ENCODE measurements around the gene LENG1.
A peak's percentile ranks its signal among the peaks of the same experiment; 100 is the strongest.
"Not testable (repeated sequence)": the region's sequence is repeated elsewhere in the genome, so short reads cannot be mapped to it uniquely, and the experiment has no call there.

The LENG1 gene

DNA sequence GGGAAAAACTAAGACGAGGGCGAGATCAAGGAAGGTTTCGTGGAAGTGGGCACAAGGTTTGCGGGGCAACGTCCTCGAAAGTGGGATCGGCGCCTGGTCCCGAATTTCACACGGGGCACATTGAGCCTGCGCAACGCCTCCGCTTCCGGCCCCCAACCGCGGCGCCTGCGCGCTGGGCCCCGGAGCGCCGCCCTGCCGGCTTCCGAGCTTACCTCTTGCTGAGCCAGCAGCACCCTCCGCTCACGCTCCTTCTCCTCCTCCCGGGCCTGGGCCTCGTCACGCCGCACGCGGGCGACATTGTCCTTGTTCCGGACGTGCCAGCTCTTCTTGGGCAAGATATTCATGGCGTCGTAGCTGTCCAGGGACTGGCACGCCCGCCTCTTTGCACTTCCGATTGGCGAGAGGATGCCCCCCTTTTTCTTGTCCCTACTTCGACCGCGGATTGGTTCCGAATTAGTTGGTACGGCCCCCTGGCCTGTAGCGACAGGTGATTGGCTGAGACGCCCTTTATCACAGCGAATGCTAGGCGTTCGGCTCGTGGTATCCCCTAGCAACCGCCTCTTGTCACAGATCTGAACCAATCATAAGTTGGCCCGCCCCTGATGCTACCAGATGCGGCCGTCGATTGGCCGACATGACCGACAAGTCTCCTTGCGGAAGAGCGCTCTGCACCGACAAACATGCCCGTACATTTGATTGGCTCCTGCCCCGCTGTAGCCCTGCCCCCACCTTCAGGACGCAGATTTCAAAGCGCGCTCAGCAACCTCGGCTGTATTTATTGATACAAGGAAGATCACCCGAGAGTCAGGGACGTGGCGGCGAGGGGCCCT is at the start of gene LENG1:
Gene LENG1 (minus strand): TSS at position 370 of the 830 bp plus-strand sequence. CDS start 26 bp downstream, at position 344.
- FAIRE-seq: peak; percentile 100

DNA sequence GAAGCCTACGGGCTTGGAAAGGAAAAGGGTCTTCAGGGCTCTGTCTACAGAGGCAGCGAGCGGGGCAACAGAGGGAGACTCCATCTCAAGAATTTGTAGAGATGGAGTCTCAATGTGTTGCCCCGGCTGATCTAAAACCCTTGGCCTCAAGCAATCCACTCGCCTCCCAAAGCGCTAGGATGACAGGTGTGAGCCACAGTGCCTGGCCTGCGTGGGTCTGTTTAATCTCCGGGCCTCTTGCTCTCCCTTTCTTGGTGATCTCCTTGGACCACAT is 49.2 kb upstream of the LENG1 start:
- no peak for FAIRE-seq

- FAIRE-seq: no peak
These were observed 48.7 kb upstream of the LENG1 start for GRCh38 chr19:54207983-54208783.

DNA sequence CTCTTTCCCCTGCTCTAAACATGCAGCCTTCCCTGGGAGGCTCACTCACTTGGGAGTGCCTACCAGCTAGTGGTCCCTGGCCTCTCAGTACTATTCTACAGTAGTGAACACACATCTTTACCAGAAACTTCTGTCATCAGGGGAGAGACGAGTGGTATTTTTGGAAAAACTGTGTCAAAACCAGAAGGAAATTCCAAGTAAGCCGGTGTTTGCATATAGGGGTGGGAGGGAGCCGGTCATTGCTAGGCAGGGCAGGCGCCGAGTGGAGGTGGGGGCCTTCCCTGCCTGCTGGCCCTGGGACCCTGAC is 48.1 kb upstream of the LENG1 start:
- no peak for FAIRE-seq

GRCh38 chr19:54207193-54207592 is 47.7 kb upstream of the LENG1 start:
- not testable (repeated sequence) for FAIRE-seq

GRCh38 chr19:54206831-54207177 is 47.3 kb upstream of the LENG1 start:
- no peak for FAIRE-seq

DNA sequence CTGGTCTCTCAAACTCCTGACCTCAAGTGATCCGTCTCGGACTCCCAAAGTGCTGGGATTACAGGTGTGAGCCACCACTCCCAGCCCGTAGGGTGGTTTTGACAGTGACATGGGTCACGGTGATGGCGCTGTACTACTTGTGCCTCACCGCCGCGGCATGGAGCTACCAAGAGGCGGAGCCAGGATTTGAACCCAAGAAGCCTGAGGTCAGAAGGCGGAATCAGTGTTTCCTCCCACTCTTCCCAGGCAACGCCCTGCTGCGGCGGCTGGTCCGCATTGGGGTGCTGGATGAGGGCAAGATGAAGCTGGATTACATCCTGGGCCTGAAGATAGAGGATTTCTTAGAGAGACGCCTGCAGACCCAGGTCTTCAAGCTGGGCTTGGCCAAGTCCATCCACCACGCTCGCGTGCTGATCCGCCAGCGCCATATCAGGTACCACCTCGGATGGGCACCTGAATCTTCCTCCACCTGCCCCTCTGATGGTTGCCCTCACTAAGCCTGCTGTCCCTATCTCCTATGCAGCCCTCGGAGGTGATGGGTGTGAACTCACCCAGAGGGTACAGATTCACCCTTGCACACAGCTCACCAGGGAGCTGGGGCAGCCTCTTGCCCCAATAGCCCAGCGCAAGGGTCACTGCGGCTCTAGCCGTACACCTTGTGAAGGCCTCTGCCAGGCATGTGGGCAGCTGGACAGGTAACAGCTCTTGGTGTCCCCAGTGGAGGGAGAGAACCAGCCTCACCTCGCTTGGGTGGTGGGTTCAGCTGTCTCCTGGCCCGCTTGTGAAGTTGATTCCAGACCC is 46.7 kb upstream of the LENG1 start:
- no peak for FAIRE-seq

GRCh38 chr19:54204767-54205468 is 45.4 kb upstream of the LENG1 start:
- no peak for FAIRE-seq

- no peak for FAIRE-seq
These were observed 43.7 kb upstream of the LENG1 start for GRCh38 chr19:54203151-54203611.

DNA sequence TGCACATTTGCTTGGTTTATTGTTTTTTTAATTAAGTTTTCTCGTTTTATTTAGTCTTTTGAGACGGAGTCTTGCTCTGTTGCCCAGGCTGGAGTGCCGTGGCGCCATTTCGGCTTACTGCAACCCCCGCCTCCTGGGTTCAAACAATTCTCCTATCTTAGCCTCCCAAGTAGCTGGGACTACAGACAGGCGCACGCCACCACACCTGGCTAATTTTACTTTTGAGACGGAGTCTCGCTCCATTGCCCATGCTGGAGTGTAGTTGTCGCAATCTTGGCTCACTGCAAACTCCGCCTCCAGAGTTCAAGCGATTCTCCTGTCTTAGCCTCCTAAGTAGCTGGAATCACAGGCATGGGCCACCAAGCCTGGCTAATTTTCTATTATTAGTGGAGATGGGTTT is 42.5 kb upstream of the LENG1 start:
- FAIRE-seq: no peak

- FAIRE-seq: no peak
These were observed 41.7 kb upstream of the LENG1 start for GRCh38 chr19:54201172-54201701.

DNA sequence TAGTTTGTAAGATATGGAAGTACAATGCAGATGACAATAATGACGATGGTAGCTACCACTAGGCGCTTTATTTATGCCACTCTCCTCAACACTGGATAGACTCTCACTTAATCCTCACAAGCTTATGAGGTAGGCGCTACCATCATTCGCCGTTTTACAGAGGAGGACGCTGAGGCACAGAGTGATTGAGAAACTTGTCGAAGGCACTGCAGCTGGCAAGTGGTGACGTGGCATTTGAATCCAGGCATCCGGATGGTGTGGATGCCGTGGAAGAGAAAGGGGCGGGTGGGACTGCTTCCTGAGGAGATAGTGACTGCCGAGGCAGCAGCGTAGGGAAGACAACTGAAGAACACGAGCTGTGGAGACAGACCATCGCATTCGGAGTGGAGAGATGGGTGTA is 39.9 kb upstream of the LENG1 start:
- no peak for FAIRE-seq

- no peak for FAIRE-seq
These were observed 37.6 kb upstream of the LENG1 start for GRCh38 chr19:54197121-54197520.

GRCh38 chr19:54196536-54196935 is 37.0 kb upstream of the LENG1 start:
- no peak for FAIRE-seq

GRCh38 chr19:54194463-54194862 is 34.9 kb upstream of the LENG1 start:
- FAIRE-seq: not testable (repeated sequence)

DNA sequence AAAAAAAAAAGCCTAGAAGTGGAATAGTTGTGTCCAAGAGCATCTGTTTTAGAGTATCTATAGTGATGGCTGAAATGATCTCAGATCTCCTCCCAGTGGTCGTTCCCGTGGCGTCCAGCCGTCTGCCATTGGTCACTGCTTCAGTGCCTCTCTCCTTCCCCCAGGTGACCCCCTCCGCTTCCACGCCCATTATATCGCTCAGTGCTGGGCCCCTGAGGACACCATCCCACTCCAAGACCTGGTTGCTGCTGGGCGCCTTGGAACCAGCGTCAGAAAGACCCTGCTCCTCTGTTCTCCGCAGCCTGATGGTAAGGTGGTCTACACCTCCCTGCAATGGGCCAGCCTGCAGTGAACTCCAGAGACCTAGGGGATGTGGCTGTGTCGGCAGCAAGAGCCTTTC is 33.5 kb upstream of the LENG1 start:
- FAIRE-seq: no peak

- no peak for FAIRE-seq
These were observed 32.4 kb upstream of the LENG1 start for GRCh38 chr19:54191811-54192453.

GRCh38 chr19:54191011-54191810 is 31.7 kb upstream of the LENG1 start, which contains the start of gene TSEN34:
Gene TSEN34, plus strand, starts transcription at chr19:54191308. Its CDS starts 57 bp downstream, at chr19:54191365.
- FAIRE-seq: no peak

GRCh38 chr19:54190503-54191010 is 31.0 kb upstream of the LENG1 start:
- peak; percentile 99 for FAIRE-seq

DNA sequence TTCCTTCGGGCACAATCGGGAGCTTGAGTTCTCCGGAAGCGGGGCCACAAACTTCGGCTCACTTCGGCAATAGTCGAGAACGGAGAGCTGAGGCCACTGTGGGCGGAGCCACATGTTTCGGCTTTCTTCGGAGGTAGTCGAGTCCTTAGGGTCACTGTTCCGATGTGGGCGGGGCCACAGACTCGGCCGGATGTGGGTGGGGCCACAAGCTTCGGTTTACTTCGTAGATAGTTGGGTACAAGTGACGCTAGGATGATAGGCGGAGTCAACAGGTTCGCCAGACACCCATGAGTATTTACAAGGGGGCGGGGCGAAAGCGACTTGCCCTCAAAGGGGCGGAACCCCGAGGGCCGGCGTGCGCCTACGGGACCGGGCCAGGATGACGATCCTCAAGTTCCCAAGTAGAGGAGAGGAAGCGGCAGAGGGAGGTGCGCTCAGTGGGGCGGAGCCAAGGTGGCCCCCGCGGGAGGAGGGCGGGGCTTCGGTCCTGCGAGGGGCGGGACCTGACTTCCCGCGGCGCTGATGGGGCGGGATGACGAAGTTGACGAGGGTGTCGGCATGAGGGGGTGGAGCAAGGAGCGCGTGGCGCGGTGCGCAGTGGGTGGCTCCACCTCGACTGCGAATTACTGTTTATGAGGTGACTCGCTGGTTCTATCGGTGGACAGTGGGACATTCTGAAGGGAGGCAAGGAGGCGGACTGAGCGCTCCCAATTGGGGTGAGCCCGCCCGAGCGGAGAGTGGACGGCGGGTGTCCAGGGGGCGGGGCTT is 30.4 kb upstream of the LENG1 start:
- FAIRE-seq: peak; percentile 100

All from A204.1 (cell line).